Stimulated activated naive CD4-positive, alpha-beta T cell treated with Interleukin-2 at 50 U/mL for 16 hours (primary cell): ENCODE data around the gene SH3BP2.

Experiments used
- DNase-seq: peaks from one replicate; lab custom pipeline; 2025; lab: John Stamatoyannopoulos, UW

Gene SH3BP2

GRCh38 chr4:2819244-2820215, 26.6 kb downstream of the SH3BP2 start:
- no peak for DNase-seq

- no peak for DNase-seq
Observed at GRCh38 chr4:2820216-2820982, 27.5 kb downstream of the SH3BP2 start.

GRCh38 chr4:2822461-2823300, 29.8 kb downstream of the SH3BP2 start:
- no peak for DNase-seq

- no peak for DNase-seq
Observed at GRCh38 chr4:2823301-2823670, 30.4 kb downstream of the SH3BP2 start.

- no peak for DNase-seq
Observed at GRCh38 chr4:2823671-2824328, 30.9 kb downstream of the SH3BP2 start.

- no peak for DNase-seq
Observed at GRCh38 chr4:2824329-2824835, 31.5 kb downstream of the SH3BP2 start.

GRCh38 chr4:2824836-2825381, 32.0 kb downstream of the SH3BP2 start:
- no peak for DNase-seq

GRCh38 chr4:2825740-2826139, 32.9 kb downstream of the SH3BP2 start:
- no peak for DNase-seq

GRCh38 chr4:2827071-2827873, 34.4 kb downstream of the SH3BP2 start:
- DNase-seq = no peak

GRCh38 chr4:2827874-2828751, 35.2 kb downstream of the SH3BP2 start:
- DNase-seq = no peak

- DNase-seq = no peak
Observed at GRCh38 chr4:2828758-2829181, 35.9 kb downstream of the SH3BP2 start.

- no peak for DNase-seq
Observed at GRCh38 chr4:2829321-2829932, 36.5 kb downstream of the SH3BP2 start.

GRCh38 chr4:2829933-2830451, 37.1 kb downstream of the SH3BP2 start:
- no peak for DNase-seq

GRCh38 chr4:2830632-2831610, 38.0 kb downstream of the SH3BP2 start:
- no peak for DNase-seq

GRCh38 chr4:2831611-2832308, 38.9 kb downstream of the SH3BP2 start:
- DNase-seq = no peak

- no peak for DNase-seq
Observed at GRCh38 chr4:2832309-2832980, 39.6 kb downstream of the SH3BP2 start.
